Transverse colon (tissue), 4 donors: Measurements from ENCODE around the gene TGIF2. TPM values are rescaled to one million over a fixed set of nuclear protein-coding genes. Genes with fewer than 3 reads are reported as not detected.

Experiments
- DNase-seq: peaks from one replicate; pipeline ENCODE4 v3.0.0-alpha.2; 2019
- H3K27ac ChIP-seq, 4 donors: fragments of 200-600 bp; sonication (generic); 2 replicates each; pipeline ENCODE4 v1.5.1; 2016 to 2018; ENCODE audit warnings: inconsistent platforms in 4 of 4
- H3K27me3 ChIP-seq: fragments of 200-600 bp; sonication (generic); 2 replicates; pipeline ENCODE4 v1.5.1; 2017; ENCODE audit warnings: inconsistent platforms
- H3K36me3 ChIP-seq, 4 donors: fragments of 200-600 bp; sonication (generic); 2 replicates each; pipeline ENCODE4 v1.5.1; 2017 to 2019; ENCODE audit warnings: inconsistent platforms in 4 of 4
- H3K4me1 ChIP-seq, 4 donors: fragments of 200-600 bp; sonication (generic); 2 replicates each; pipeline ENCODE4 v1.5.1; 2017 to 2020; ENCODE audit warnings: inconsistent platforms in 4 of 4
- H3K4me3 ChIP-seq, 4 donors: fragments of 200-600 bp; sonication (generic); 1 replicate in 1 of 4; 2 replicates in 3 of 4; pipeline versions ENCODE4 v1.5.1 to v1.6.1; 2017 to 2019; ENCODE audit warnings: inconsistent platforms in 4 of 4
- H3K9me3 ChIP-seq, 2 donors: fragments of 200-600 bp; sonication (generic); 2 replicates each; pipeline ENCODE4 v1.5.1; 2017 to 2019; ENCODE audit warnings: inconsistent platforms in 2 of 2
- CTCF ChIP-seq, 5 experiments: fragments of 200-600 bp in 3 of 5; fragments of 450-650 bp in 2 of 5; sonication (generic) in 3 of 5; IDR thresholded peaks; 1 replicate in 2 of 5; 2 replicates in 3 of 5; pipeline ENCODE4 v1.5.1; 2016 to 2017; ENCODE audit warnings: antibody characterized with exemption in 5 of 5, inconsistent platforms in 3 of 5, mild to moderate bottlenecking in 2 of 5, moderate library complexity in 1 of 5
- EP300 ChIP-seq: sonication (generic); formaldehyde crosslinking; IDR thresholded peaks from one replicate; pipeline ENCODE4 v1.6.1; 2017; ENCODE audit warnings: antibody characterized with exemption, low read depth
- POLR2A ChIP-seq: fragments of 450-650 bp; IDR thresholded peaks from one replicate; pipeline ENCODE4 v1.6.1; 2016; ENCODE audit warnings: antibody characterized with exemption, mild to moderate bottlenecking, moderate library complexity
- POLR2AphosphoS5 ChIP-seq, 3 donors: sonication (generic); formaldehyde crosslinking; IDR thresholded peaks; one replicate each; pipeline ENCODE4 v1.6.1; 2016; ENCODE audit warnings: antibody characterized with exemption in 3 of 3
- WGBS, 2 donors: methylation state at CpG; one replicate each; pipeline ENCODE4 v1.1.5; 2018; ENCODE audit warnings: low coverage in 1 of 2; 5-methylcytosine and 5-hydroxymethylcytosine counted together
- in situ Hi-C, 4 donors: fragments of 200-750 bp; cut with MboI; loops; one replicate each; pipeline versions ENCODE4 v1.15.0 to v1.15.1; 2017; ENCODE audit warnings: low sequenced_read_pairs in 3 of 4, low pct_ligation_motif_present in 1 of 4, low pct_unique_long_range_greater_than_20kb in 1 of 4
- intact Hi-C: fragments of 100-400 bp; cut with DNase I; formaldehyde crosslinking; loops from one replicate; pipeline ENCODE4 v1.15.1; 2023; ENCODE audit warnings: low total_unique reads
- total RNA-seq, 4 donors: library from RNA; depleted of rRNA; stranded (reverse); fragments of >200 nt; gene quantifications; one replicate each; pipeline ENCODE4 v1.1.0, GENCODE V29; 2016

TGIF2 gene
- total RNA-seq, 4 donors from 2014 or later: 0.75 to 130 (median 3.9) TPM

GRCh38 chr20:36585410-36586125, 12.2 kb downstream of the TGIF2 start:
- Histone ChIP-seq H3K4me1 (no peaks in the 10 kb centered on the region), H3K27ac (no peak overlapping the region), H3K27me3 (no peaks in the 10 kb centered on the region), H3K4me3 (no peak overlapping the region), H3K9me3 (no peaks in the 10 kb centered on the region), H3K36me3 (peaks cover 0 to 5% (median 0%) of the 10 kb centered on the region in 4 donors)
- DNase-seq: no peak
- in situ Hi-C loops: no loop called here
- WGBS, 2 donors: 60 to 86% methylated on average over 1 to 8 of the region's 8 CpGs
- intact Hi-C loops: no loop called here
- TF ChIP-seq EP300 (no peak), POLR2A (no peak), CTCF (IDR thresholded peaks at IDR 0.05) (no peak), POLR2AphosphoS5 (IDR thresholded peaks at IDR 0.05) (no peak)

GRCh38 chr20:36587388-36588070, 14.1 kb downstream of the TGIF2 start:
- no peak overlapping the region for H3K4me3 ChIP-seq
- in situ Hi-C loops (no loop called here), intact Hi-C loops (no loop called here)
- WGBS, 2 donors: 91% methylated on average over 3 of the region's 3 CpGs; no CpG with 5 or more reads in 1 of the 2 donors
- no peaks in the 10 kb centered on the region for H3K36me3 ChIP-seq
- no peaks in the 10 kb centered on the region for H3K27me3 ChIP-seq
- H3K9me3 ChIP-seq: no peaks in the 10 kb centered on the region
- no peak for TF ChIP-seq CTCF (IDR thresholded peaks at IDR 0.05)
- no peaks in the 10 kb centered on the region for H3K4me1 ChIP-seq
- no peak overlapping the region for H3K27ac ChIP-seq
- DNase-seq: no peak

GRCh38 chr20:36591281-36591680, 17.9 kb downstream of the TGIF2 start:
- Histone ChIP-seq H3K9me3 (no peaks in the 10 kb centered on the region), H3K4me1 (no peaks in the 10 kb centered on the region), H3K36me3 (no peaks in the 10 kb centered on the region), H3K27ac (no peak overlapping the region), H3K4me3 (no peak overlapping the region), H3K27me3 (no peaks in the 10 kb centered on the region)
- TF ChIP-seq POLR2AphosphoS5 (IDR thresholded peaks at IDR 0.05) (no peak), CTCF (IDR thresholded peaks at IDR 0.05) (no peak), EP300 (no peak), POLR2A (no peak)
- no peak for DNase-seq
- intact Hi-C loops (loop anchor here (5.0 kb wide), 1 partner anchor 34 kb away; no protein-coding TSS in a partner anchor), in situ Hi-C loops (no loop called here)
- 78 to 92% methylated on average over 3 to 5 of the region's 5 CpGs for WGBS, 2 donors

- in situ Hi-C loops: no loop called here
- H3K4me1 ChIP-seq: no peaks in the 10 kb centered on the region
- WGBS, 2 donors: 79 to 86% methylated on average over 9 of the region's 9 CpGs
Observed at GRCh38 chr20:36591854-36592641, 18.7 kb downstream of the TGIF2 start.

More at GRCh38 chr20:36591854-36592641, 18.7 kb downstream of the TGIF2 start:
- Histone ChIP-seq H3K9me3 (no peaks in the 10 kb centered on the region), H3K4me3 (no peak overlapping the region), H3K27me3 (no peaks in the 10 kb centered on the region), H3K27ac (no peak overlapping the region), H3K36me3 (no peaks in the 10 kb centered on the region)
- DNase-seq: no peak
- intact Hi-C loops: loop anchor here (5.0 kb wide), 1 partner anchor 35 kb away; no protein-coding TSS in a partner anchor
- TF ChIP-seq POLR2AphosphoS5 (IDR thresholded peaks at IDR 0.05) (no peak), CTCF (IDR thresholded peaks at IDR 0.05) (peak in 4 of 5 experiments; percentile 16 to 34 (median 23))
